ENCODE measurements around the gene PCDHGA1. TPM values are rescaled to one million over a fixed set of nuclear protein-coding genes. Genes with fewer than 3 reads are reported as not detected.

The PCDHGA1 gene
- total and polyA plus RNA-seq, 4 donors, result 0.05 to 0.08 (median 0.05) TPM; not detected in 1

- H3K9ac ChIP-seq (ENCODE audit: low read depth in 1 of 2, low read length in 2 of 2), result no peak overlapping the region
- peak overlapping the region in 2 of 3 donors; percentile 37 to 73 for H3K4me3 ChIP-seq (ENCODE audit: low read depth in 1 of 3, low read length in 3 of 3)
- WGBS, result 39% methylated on average over 64 of the region's 64 CpGs
- TF ChIP-seq GABPA (IDR thresholded peaks at IDR 0.05 in 1 of 2, conservative IDR thresholded peaks at IDR 0.05 in 1 of 2) (no peak), NR2F2 (IDR thresholded peaks at IDR 0.05) (no peak), REST (IDR thresholded peaks at IDR 0.05) (no peak), EGR1 (IDR thresholded peaks at IDR 0.05; ENCODE audit: low read depth in 2 of 2) (no peak), MAX (IDR thresholded peaks at IDR 0.05) (no peak), CTCF (IDR thresholded peaks at IDR 0.05; ENCODE audit: low read depth, low read length, missing input control) (no peak), SP1 (IDR thresholded peaks at IDR 0.05) (no peak), ATF3 (IDR thresholded peaks at IDR 0.05) (no peak), HNF4A (conservative IDR thresholded peaks at IDR 0.05) (no peak), RAD21 (IDR thresholded peaks at IDR 0.05) (no peak), HNF4G (IDR thresholded peaks at IDR 0.05) (no peak), YY1 (IDR thresholded peaks at IDR 0.05) (no peak)
- peaks cover 0 to 6% (median 2%) of the 10 kb centered on the region in 4 donors for H3K4me1 ChIP-seq (ENCODE audit: control insufficient read depth in 4 of 4, insufficient read depth in 4 of 4, low read length in 3 of 4)
- H3K9me3 ChIP-seq (ENCODE audit: control insufficient read depth in 4 of 4, low read length in 3 of 4), result peaks cover 19 to 59% (median 29%) of the 10 kb centered on the region in 4 donors
- no peaks in the 10 kb centered on the region for H3K36me3 ChIP-seq (ENCODE audit: control insufficient read depth in 4 of 4, insufficient read depth in 3 of 4, low read depth in 1 of 4, low read length in 3 of 4)
- DNase-seq (ENCODE audit: low spot score), result no peak
- H3K27me3 ChIP-seq (ENCODE audit: control insufficient read depth in 4 of 4, insufficient read depth in 4 of 4, low read length in 3 of 4), result peaks cover 0 to 2% (median 0%) of the 10 kb centered on the region in 4 donors
- no peak overlapping the region for H3K27ac ChIP-seq (ENCODE audit: low read depth in 1 of 2, low read length in 2 of 2)
These were observed 79.4 kb downstream of the PCDHGA1 start for GRCh38 chr5:141409598-141410306.

GRCh38 chr5:141411575-141411974, 81.3 kb downstream of the PCDHGA1 start:
- Histone ChIP-seq H3K27me3 (ENCODE audit: control insufficient read depth in 4 of 4, insufficient read depth in 4 of 4, low read length in 3 of 4) (peaks cover 0 to 2% (median 0%) of the 10 kb centered on the region in 4 donors), H3K9ac (ENCODE audit: low read depth in 1 of 2, low read length in 2 of 2) (no peak overlapping the region), H3K36me3 (ENCODE audit: control insufficient read depth in 4 of 4, insufficient read depth in 3 of 4, low read depth in 1 of 4, low read length in 3 of 4) (no peaks in the 10 kb centered on the region), H3K9me3 (ENCODE audit: control insufficient read depth in 4 of 4, low read length in 3 of 4) (peaks cover 23 to 56% (median 27%) of the 10 kb centered on the region in 4 donors), H3K27ac (ENCODE audit: low read depth in 1 of 2, low read length in 2 of 2) (no peak overlapping the region), H3K4me1 (ENCODE audit: control insufficient read depth in 4 of 4, insufficient read depth in 4 of 4, low read length in 3 of 4) (peaks cover 0 to 6% (median 2%) of the 10 kb centered on the region in 4 donors), H3K4me3 (ENCODE audit: low read depth in 1 of 3, low read length in 3 of 3) (no peak overlapping the region)
- DNase-seq (ENCODE audit: low spot score), result no peak
- 81% methylated on average over 3 of the region's 3 CpGs for WGBS
- no peak for TF ChIP-seq HNF4A (conservative IDR thresholded peaks at IDR 0.05)
- no peak for TF ChIP-seq FOXA1 (IDR thresholded peaks at IDR 0.05)
- TF ChIP-seq RAD21 (IDR thresholded peaks at IDR 0.05), result no peak
- no peak for TF ChIP-seq JUND (IDR thresholded peaks at IDR 0.05)
- no peak for TF ChIP-seq RXRA (IDR thresholded peaks at IDR 0.05)
- no peak for TF ChIP-seq SP1 (IDR thresholded peaks at IDR 0.05)
- TF ChIP-seq HNF4G (IDR thresholded peaks at IDR 0.05), result no peak
- no peak for TF ChIP-seq EGR1 (IDR thresholded peaks at IDR 0.05; ENCODE audit: low read depth in 2 of 2)
- TF ChIP-seq YY1 (IDR thresholded peaks at IDR 0.05), result no peak
- TF ChIP-seq ZBTB33 (IDR thresholded peaks at IDR 0.05), result no peak
- TF ChIP-seq TAF1 (conservative IDR thresholded peaks at IDR 0.05), result no peak
- no peak for TF ChIP-seq REST (IDR thresholded peaks at IDR 0.05)

Measured in liver (tissue), 9 donors.